Smooth muscle cell of the umbilical artery (primary cell): ENCODE results near the gene PRICKLE3. TPM values are rescaled to one million over a fixed set of nuclear protein-coding genes. Genes with fewer than 3 reads are reported as not detected.

Experiments
- total RNA-seq: library from RNA; depleted of rRNA; stranded (reverse); fragments of >200 nt; gene quantifications from 2 replicates; pipeline ENCODE4 v1.2.3, GENCODE V29; 2014

The PRICKLE3 gene
- total RNA-seq: 9.8 and 14.8 TPM in 2 replicates

GRCh38 chrX:49186125-49187027, at the start of gene PRICKLE3:
Gene PRICKLE3 (minus strand): TSS chrX:49186373. CDS start chrX:49186297, 76 bp downstream.

GRCh38 chrX:49233176-49233575, 47.0 kb upstream of the PRICKLE3 start, which contains the start of gene CACNA1F:
Gene CACNA1F (minus strand): TSS chrX:49233340. CDS start chrX:49233309, 31 bp downstream.

GRCh38 chrX:49199906-49200771, 14.0 kb upstream of the PRICKLE3 start, which contains the start of gene SYP:
Gene SYP (minus strand): TSS chrX:49200193. CDS start chrX:49200186, 7 bp downstream.

GRCh38 chrX:49171752-49172279, 14.4 kb downstream of the PRICKLE3 start, which contains the start of gene PLP2:
Gene PLP2 (plus strand): TSS chrX:49171898. CDS start chrX:49172001, 103 bp downstream.

GRCh38 chrX:49162620-49163019, 23.6 kb downstream of the PRICKLE3 start, which contains the start of gene MAGIX:
Gene MAGIX (plus strand): TSS chrX:49162758. CDS start chrX:49162890, 132 bp downstream.

Other genes with a start within 250 kb of the PRICKLE3 start
- gene OTUD5, start 228.8 kb downstream of the PRICKLE3 start, total RNA-seq: 38.0 and 50.4 TPM in 2 replicates
- 0.89 and 2.6 TPM in 2 replicates for gene KCND1, start 214.5 kb downstream of the PRICKLE3 start, total RNA-seq
- 21.1 and 28.7 TPM in 2 replicates for gene GRIPAP1, start 184.1 kb downstream of the PRICKLE3 start, total RNA-seq
- 25.8 and 55.0 TPM in 2 replicates for gene TFE3, start 143.0 kb downstream of the PRICKLE3 start, total RNA-seq
- gene CCDC120, start 127.4 kb downstream of the PRICKLE3 start, total RNA-seq: 0.30 and 0.65 TPM in 2 replicates
- gene PRAF2, start 112.4 kb downstream of the PRICKLE3 start, total RNA-seq: 10.4 and 19.3 TPM in 2 replicates
- 20.5 and 21.2 TPM in 2 replicates for gene WDR45, start 106.5 kb downstream of the PRICKLE3 start, total RNA-seq
- gene GPKOW, start 62.6 kb downstream of the PRICKLE3 start, total RNA-seq: 13.7 and 18.1 TPM in 2 replicates
- 0.55 and 2.7 TPM in 2 replicates for gene MAGIX, start 23.6 kb downstream of the PRICKLE3 start, total RNA-seq
- 4.8 and 10.5 TPM in 2 replicates for gene PLP2, start 14.5 kb downstream of the PRICKLE3 start, total RNA-seq
- gene SYP, start 13.8 kb upstream of the PRICKLE3 start, total RNA-seq: 0.30 and 0.32 TPM in 2 replicates
- gene CACNA1F, start 47.0 kb upstream of the PRICKLE3 start, total RNA-seq: not detected in 2 replicates
- gene CCDC22, start 49.1 kb upstream of the PRICKLE3 start, total RNA-seq: 7.1 and 9.6 TPM in 2 replicates
- 0.05 TPM in 1 of 2 replicates, not detected in the other for gene FOXP3, start 78.3 kb upstream of the PRICKLE3 start, total RNA-seq
- 6.1 and 7.1 TPM in 2 replicates for gene PPP1R3F, start 83.4 kb upstream of the PRICKLE3 start, total RNA-seq
- gene GAGE10, start 117.3 kb upstream of the PRICKLE3 start, total RNA-seq: not detected in 2 replicates
- gene GAGE12J, start 135.7 kb upstream of the PRICKLE3 start, total RNA-seq: not detected in 2 replicates
- not detected in 2 replicates for gene GAGE13, start 145.2 kb upstream of the PRICKLE3 start, total RNA-seq